Mesenteric fat pad (tissue), 1 donor: ENCODE data around the gene C9orf50. TPM values are rescaled to one million over a fixed set of nuclear protein-coding genes. Genes with fewer than 3 reads are reported as not detected.

Source experiments
- DNase-seq: peaks from one replicate; pipeline ENCODE4 v3.0.0-alpha.2; 2020; ENCODE audit warnings: low spot score
- total RNA-seq: library from RNA; stranded (reverse); fragmentation: NEBNext Ultra II Directional; extraction: Animal tissue kit (Norgen Biotek cat#: 25700); gene quantifications from one replicate; pipeline ENCODE4 v1.2.1, GENCODE V29; 2021
- donor health status: DM: yes; HTN: yes; CAD: no.

C9orf50 gene
- total RNA-seq, 1 donor from 2014 or later = not detected

DNA sequence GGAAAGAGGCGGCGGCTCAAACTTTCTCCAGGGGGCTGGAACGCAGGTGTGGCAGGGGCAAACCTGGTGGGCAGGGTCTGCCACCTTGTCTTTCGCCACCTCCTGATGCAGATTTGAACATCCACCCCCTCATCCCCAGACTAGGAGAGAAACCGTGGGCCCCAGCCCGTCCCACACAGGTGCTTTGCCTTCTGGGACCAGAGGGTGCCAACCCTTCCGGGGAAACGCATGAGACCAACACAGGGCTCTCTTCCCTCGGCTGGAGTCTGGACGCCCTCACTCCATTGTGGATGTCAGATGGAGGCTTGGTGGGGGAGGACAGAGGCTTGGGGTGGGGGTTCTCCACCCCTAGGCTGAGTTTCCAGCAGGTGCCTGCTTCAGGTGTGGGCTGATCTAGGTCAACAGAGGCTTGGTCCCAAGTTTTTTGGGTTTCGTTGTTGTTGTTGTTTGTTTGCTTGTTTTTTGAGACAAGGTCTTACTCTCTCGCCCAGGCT is 9.5 kb downstream of the C9orf50 start:
- DNase-seq = no peak

DNA sequence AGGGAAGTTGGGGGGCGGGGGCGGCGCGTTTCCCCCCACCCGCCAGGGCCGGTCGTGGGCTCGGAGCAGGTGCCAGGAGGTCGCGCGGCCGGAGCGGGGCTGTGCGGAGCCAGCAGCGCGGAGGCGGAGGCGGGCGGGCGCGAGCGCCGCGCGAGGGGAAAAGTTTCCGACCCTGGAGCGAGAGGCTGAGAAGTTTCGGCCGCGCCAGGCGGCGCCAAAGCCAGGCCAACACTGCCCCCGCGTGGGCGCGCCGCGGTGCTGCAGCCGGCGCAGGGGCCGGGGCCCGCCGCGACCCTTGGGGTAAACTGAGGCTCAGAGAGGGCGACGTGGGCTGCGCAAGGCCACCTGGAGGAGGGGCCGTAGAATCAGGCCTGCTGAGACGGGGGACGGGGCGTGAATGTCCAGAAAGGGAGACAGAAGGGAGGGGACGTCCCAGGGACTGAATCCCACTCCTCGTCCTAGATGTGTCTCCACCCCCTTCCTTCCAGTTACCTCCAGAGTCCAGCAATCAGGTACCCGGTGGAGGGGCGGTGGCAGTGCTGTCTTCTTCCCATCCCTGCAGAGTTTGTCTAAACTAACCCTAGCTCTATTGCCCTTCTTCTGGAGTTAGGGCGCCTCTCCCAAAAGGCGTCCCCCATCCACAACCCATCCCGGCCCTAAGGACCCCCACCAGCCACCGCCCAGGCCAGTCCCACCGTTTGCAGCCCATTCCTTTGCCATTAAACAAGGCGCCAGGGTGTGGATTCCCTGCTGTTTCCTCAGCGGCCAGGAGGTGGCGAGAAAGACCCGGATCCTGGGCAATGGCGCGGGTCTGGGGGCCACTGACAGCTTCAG is 10.2 kb downstream of the C9orf50 start:
- DNase-seq = peak; percentile 95

- DNase-seq = no peak
Observed at GRCh38 chr9:129610213-129610472, 10.8 kb downstream of the C9orf50 start.

- DNase-seq = no peak
Observed at GRCh38 chr9:129609486-129610212, 11.3 kb downstream of the C9orf50 start.

DNA sequence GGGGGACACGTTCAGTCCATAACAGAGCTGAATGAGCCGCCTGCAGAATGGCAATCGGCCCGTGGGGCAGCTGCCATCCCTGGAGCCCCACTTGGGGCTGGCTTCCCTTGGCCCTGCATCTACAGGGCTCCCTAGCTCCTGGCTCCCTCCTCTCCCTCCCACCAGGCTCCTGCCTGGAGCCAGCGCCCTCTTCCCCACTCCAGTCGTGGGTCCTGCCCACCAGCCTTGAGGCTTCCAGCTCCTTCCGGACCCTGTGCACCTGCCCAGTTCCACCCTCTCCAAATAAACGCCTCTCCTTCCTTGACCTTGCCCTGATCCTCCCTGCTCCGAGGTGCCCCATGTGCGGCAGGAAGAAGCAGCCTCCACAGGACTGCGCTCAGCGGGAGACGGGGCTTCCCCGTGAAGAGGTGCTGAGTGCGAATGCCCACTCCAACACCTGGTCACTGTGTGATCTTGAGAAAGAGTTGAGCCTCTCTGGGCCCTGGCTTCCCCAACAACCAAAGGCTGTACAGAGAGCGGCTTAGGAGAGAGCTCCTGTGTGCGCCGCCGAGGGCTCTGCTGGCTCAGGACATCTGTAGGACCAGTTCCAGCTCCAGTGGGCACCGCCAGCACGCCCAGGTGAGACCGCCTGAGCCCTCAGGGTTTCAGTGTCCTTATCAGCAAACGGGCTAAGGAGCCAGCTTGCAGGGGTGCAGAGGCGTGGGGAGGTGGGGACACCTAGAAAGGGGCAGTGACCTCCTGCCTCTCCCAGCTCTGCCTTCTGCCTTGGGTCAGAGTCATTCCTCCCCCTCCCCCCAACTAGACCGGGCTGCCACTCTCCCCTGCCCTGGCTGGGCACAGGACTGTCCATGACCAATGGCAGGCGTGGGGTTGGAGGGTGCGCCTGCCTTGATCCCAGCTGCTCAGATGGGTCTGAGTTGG is 12.1 kb downstream of the C9orf50 start:
- DNase-seq = no peak

- DNase-seq = no peak
Observed at GRCh38 chr9:129607027-129607387, 13.9 kb downstream of the C9orf50 start.

GRCh38 chr9:129606161-129607026 is 14.5 kb downstream of the C9orf50 start:
- no peak for DNase-seq

- no peak for DNase-seq
Observed at GRCh38 chr9:129604766-129605163, 16.1 kb downstream of the C9orf50 start.

- no peak for DNase-seq
Observed at GRCh38 chr9:129604056-129604765, 16.7 kb downstream of the C9orf50 start.

GRCh38 chr9:129602598-129603415 is 18.1 kb downstream of the C9orf50 start:
- DNase-seq = no peak

DNA sequence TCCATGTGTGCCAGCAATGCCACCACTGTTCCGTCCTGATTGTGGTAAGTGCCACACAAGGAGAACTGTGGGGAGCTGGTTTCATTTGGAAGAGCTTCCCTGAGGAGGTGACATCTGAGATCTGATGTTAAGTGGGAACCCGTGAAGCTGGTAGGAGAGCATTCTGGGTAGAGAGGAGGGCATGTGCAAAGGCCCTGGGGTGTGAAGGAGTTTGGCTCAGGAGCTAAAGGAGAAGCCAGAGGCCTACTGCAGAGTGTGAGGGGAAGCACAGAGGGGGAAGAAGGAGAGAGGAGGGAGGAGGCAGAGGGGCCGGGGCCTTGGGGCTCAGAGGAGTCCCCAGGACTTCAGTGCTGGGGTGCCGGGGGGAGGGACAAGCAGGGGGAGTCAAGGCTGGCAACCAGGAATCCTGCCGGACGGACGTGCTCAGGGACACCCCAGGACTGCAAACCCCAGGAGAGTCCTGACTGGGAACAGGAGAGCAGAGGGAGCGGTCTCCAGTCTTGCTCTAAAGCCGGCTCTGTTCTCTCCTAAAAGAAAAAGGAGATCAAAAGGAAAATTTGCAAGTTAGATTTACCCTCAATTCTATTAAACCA is 19.7 kb downstream of the C9orf50 start:
- DNase-seq = no peak

GRCh38 chr9:129598089-129598596 is 22.8 kb downstream of the C9orf50 start:
- no peak for DNase-seq

DNA sequence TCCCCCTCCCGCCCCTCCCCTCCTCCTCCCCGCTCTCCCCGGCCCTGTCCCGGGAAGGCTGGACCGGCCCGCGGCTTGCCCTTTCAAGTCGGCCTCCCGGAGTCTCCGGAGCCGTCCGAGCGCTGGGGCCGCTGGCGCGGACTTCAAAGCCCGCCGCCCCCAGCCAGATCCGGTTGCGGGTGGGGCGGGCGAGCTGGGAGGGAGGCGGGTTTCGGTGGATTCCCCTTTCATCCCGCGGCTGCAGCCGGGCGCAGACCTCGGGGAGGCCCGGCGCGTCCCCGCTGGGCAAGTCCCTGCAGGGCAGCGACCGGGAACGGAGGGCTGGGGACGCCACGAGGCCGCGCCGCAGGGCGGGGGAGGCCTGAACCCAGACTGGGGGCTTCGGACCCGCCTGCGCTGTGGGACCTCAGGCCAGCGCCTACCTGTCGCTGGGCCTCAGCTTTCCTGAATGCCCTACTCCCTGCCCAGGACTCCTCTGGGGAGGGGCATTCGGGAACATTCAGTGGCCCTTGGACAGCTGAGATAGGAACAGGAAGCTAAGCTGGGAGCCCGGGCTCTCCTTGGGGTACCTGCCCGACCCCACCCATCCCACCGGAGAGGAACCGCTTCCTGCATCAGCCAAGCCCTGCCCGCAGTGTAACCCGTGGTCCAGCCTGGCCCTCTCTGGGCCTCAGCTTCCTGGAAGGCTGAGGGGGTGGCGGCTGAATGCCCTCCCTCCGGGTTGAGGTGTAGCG is 23.4 kb downstream of the C9orf50 start:
- DNase-seq = peak; percentile 93

DNA sequence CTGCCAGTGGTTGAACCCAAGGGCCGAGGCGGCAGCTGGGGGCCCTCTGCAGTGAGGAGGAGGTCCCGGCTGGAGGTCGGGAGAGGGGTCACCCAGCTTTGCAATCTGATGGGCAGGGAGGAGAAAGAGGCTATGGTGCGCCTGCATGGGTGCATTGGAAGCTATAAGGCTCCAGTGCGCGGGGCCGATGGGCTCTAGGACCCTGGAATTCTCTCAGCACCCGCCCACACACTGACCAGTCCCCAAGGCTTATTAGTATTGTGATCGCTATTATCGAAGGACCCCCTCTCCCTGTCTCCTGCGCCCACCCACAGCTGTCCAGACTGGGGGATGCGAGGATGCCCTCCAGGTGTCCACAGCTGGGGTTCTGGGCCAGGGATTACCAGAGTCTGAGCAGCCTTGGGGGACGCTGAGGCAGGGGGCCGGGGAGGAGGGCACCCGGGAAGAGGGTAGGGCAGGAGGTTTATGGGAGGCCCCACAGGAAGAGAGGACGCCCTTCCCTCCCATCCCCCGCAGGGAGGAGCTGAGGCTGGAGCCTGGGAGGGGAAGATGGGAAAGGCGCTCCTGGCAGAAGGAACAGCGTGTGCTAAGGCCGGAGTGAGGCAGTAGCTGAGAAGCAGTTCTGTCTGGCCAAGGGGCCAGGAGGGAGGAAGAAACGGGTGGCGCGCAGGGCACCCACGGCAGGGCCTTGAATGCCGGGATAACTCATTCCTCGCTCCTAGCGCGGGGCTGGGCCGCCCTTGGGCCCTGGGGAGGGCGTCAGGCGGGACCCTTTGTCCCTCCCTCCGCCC is 24.2 kb downstream of the C9orf50 start:
- no peak for DNase-seq

- DNase-seq = no peak
Observed at GRCh38 chr9:129595903-129596540, 24.9 kb downstream of the C9orf50 start.

- DNase-seq = no peak
Observed at GRCh38 chr9:129595311-129595741, 25.6 kb downstream of the C9orf50 start.
